ACC112 (cell line): ENCODE results near the gene TSHZ2.
"Not testable (repeated sequence)": the region's sequence is repeated elsewhere in the genome, so short reads cannot be mapped to it uniquely, and the experiment has no call there.

Experiments
- H2AFZ ChIP-seq: fragments of 200-600 bp; sonication (generic); one replicate; pipeline ENCODE4 v1.6.0; 2017; ENCODE audit warnings: antibody characterized with exemption, low read length; ENCODE audit not compliant: unreplicated experiment
- H3K27ac ChIP-seq: fragments of 200-600 bp; sonication (generic); 2 replicates; pipeline ENCODE4 v1.5.1; 2014; ENCODE audit warnings: low read depth, mild to moderate bottlenecking, antibody characterized with exemption, low read length, moderate library complexity
- H3K27me3 ChIP-seq: fragments of 200-600 bp; sonication (generic); 2 replicates; pipeline ENCODE4 v1.6.1; 2014; ENCODE audit warnings: mild to moderate bottlenecking, antibody characterized with exemption, low read length, moderate library complexity, mixed read lengths; ENCODE audit not compliant: insufficient read depth
- H3K36me3 ChIP-seq: fragments of 200-600 bp; sonication (generic); 2 replicates; pipeline ENCODE4 v1.6.1; 2016; ENCODE audit warnings: mild to moderate bottlenecking, antibody characterized with exemption, low read length, moderate library complexity, mixed read lengths; ENCODE audit not compliant: insufficient read depth
- H3K4me1 ChIP-seq: fragments of 200-600 bp; sonication (generic); one replicate; pipeline ENCODE4 v1.6.1; 2016; ENCODE audit warnings: low read length, mixed read lengths; ENCODE audit not compliant: insufficient read depth, unreplicated experiment, control insufficient read depth
- H3K4me3 ChIP-seq: fragments of 200-600 bp; sonication (generic); 2 replicates; pipeline ENCODE4 v1.5.1; 2014; ENCODE audit warnings: mild to moderate bottlenecking, low read depth, low read length
- H3K79me2 ChIP-seq: fragments of 200-600 bp; sonication (generic); one replicate; pipeline ENCODE4 v1.6.0; 2016; ENCODE audit warnings: low read length; ENCODE audit not compliant: control insufficient read depth, unreplicated experiment, insufficient read depth

Gene TSHZ2

DNA sequence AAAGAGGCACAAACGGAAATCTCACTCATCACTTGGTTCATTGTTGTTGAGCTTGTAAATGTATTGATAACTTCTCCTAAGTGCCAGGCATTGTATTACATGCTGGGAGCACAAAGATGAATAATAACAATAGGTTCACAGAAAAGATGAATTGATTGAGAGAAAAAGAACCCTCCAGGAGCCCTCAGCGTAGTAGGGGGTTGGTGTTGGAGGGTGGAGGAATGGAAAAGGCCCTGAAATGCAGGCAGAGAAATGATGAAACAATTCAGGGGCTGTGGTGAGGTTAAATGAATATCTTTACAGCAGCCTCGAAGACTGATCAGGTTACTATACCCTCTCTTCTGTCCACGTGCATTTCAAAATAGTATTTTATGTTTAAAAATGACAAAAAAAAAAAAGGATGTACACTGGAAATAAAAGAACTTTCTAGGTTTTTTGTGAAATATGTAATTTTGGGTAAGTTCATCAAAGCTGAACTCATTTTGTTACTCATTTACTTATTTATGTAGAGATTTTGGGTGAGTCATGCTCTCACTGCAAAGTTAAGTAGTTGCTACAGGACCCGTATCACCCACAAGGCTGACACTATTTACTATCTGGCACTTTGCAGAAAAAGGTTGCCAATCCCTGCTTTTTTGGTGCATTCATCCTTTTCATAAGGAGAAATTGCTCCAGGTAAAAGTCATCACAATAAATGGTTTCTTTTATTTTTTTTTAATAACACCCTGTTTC lies 344.2 kb downstream of the TSHZ2 start:
- Histone ChIP-seq H3K79me2 (no peaks in the 10 kb centered on the region), H3K27me3 (no peaks in the 10 kb centered on the region), H3K4me1 (no peaks in the 10 kb centered on the region), H3K36me3 (no peaks in the 10 kb centered on the region), H3K4me3 (no peak overlapping the region), H3K27ac (no peak overlapping the region), H2AFZ (no peak overlapping the region)

DNA sequence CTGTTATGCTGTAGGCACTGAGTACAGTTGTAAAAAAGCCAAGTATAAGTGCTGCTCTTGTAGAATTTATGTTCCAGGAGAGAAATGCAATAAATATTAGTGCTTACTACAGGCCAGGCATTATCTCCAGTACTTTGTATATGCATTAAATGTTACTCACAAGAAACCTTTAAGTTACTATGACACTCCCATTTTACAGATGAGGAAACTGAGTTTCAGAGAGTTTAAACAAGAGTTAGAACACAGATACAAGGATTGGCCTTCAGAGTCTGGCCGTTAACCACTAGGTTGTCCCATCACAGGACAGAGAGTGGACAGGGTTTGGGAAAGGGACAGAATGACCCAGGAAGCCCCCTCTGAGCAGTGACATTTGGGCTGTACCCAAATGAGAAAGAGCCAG lies 347.0 kb downstream of the TSHZ2 start:
- H3K4me3 ChIP-seq: no peak overlapping the region
- H3K4me1 ChIP-seq: no peaks in the 10 kb centered on the region
- H3K79me2 ChIP-seq: no peaks in the 10 kb centered on the region
- no peaks in the 10 kb centered on the region for H3K36me3 ChIP-seq
- no peak overlapping the region for H2AFZ ChIP-seq
- H3K27ac ChIP-seq: no peak overlapping the region
- H3K27me3 ChIP-seq: no peaks in the 10 kb centered on the region

DNA sequence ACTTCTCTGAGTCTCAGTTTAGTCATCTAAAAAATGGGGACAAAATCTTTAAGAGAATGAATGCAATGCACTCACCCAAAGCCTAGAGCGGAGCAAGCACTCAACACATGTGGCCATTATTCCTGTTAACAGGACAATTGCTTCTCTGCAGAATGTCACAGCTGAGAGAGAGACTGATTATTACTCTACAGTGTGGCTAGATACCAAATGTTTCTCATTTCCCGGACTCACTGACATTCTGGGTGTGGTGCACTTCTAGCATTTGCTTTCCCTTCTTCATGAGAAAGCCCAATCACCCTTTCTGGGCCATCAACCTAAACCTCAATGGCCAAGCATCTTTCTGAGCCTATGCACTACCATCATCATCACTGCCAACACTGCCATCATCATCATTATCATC lies 347.6 kb downstream of the TSHZ2 start:
- H3K4me1 ChIP-seq: no peaks in the 10 kb centered on the region
- H3K27me3 ChIP-seq: no peaks in the 10 kb centered on the region
- no peaks in the 10 kb centered on the region for H3K36me3 ChIP-seq
- no peaks in the 10 kb centered on the region for H3K79me2 ChIP-seq
- H3K4me3 ChIP-seq: no peak overlapping the region
- H3K27ac ChIP-seq: no peak overlapping the region
- H2AFZ ChIP-seq: no peak overlapping the region

- Histone ChIP-seq H3K36me3 (no peaks in the 10 kb centered on the region), H3K79me2 (no peaks in the 10 kb centered on the region), H3K4me1 (no peaks in the 10 kb centered on the region), H3K27ac (no peak overlapping the region), H3K27me3 (no peaks in the 10 kb centered on the region), H3K4me3 (no peak overlapping the region), H2AFZ (no peak overlapping the region)
These were observed 348.5 kb downstream of the TSHZ2 start for GRCh38 chr20:53320701-53321100.

DNA sequence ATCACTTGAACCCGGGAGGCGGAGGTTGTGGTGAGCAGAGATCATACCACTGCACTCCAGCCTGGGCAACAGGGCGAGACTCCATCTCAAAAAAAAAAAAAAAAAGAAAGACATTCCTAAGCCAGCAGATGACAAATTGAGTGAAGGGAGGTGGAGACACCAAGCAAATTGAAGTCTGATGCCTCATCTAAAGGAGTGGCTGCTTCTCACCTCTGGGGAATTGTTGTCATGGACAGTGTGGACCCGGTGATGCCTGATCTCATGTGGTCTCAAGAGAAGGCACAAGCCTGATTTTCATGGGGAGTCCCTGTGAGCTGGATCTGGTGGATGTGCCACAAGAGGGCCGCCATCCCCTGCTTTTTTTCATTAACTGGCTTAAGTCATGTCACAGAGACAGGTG lies 349.4 kb downstream of the TSHZ2 start:
- no peaks in the 10 kb centered on the region for H3K27me3 ChIP-seq
- H3K36me3 ChIP-seq: no peaks in the 10 kb centered on the region
- no peak overlapping the region for H3K4me3 ChIP-seq
- no peak overlapping the region for H3K27ac ChIP-seq
- H3K4me1 ChIP-seq: no peaks in the 10 kb centered on the region
- H2AFZ ChIP-seq: no peak overlapping the region
- no peaks in the 10 kb centered on the region for H3K79me2 ChIP-seq

- Histone ChIP-seq H3K79me2 (no peaks in the 10 kb centered on the region), H3K27ac (no peak overlapping the region), H2AFZ (no peak overlapping the region), H3K27me3 (no peaks in the 10 kb centered on the region), H3K4me3 (no peak overlapping the region), H3K36me3 (no peaks in the 10 kb centered on the region), H3K4me1 (no peaks in the 10 kb centered on the region)
These were observed 350.5 kb downstream of the TSHZ2 start for GRCh38 chr20:53322651-53323050.

- not testable (repeated sequence) for H3K4me3 ChIP-seq, H2AFZ ChIP-seq, H3K36me3 ChIP-seq, H3K79me2 ChIP-seq, H3K4me1 ChIP-seq, H3K27me3 ChIP-seq, H3K27ac ChIP-seq
These were observed 351.3 kb downstream of the TSHZ2 start for GRCh38 chr20:53323460-53323859.

DNA sequence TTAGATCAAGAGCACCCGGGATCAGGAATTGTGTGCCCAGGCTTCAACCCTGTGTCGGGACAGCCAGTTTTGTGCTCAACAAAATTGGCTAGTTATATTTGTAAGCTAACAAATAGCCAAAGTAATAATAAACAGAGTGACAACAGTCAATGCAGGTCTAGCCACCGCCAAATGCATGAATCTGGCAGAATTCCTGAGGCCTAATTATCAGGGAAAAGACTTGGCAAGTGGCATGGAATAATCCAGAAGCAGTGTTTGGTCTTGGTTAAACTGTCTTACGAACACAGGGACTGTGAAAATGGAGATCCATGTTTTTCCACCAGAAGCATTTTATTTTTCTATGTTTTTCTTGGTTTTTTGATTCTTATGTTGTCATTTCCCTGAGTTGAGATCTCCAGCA lies 352.7 kb downstream of the TSHZ2 start:
- Histone ChIP-seq H3K36me3 (no peaks in the 10 kb centered on the region), H3K27me3 (no peaks in the 10 kb centered on the region), H3K79me2 (no peaks in the 10 kb centered on the region), H3K4me1 (no peaks in the 10 kb centered on the region), H3K4me3 (no peak overlapping the region), H3K27ac (no peak overlapping the region), H2AFZ (no peak overlapping the region)

GRCh38 chr20:53328961-53329360 lies 356.8 kb downstream of the TSHZ2 start:
- Histone ChIP-seq H3K27ac (no peak overlapping the region), H3K4me1 (no peaks in the 10 kb centered on the region), H3K79me2 (no peaks in the 10 kb centered on the region), H3K4me3 (no peak overlapping the region), H3K27me3 (no peaks in the 10 kb centered on the region), H3K36me3 (no peaks in the 10 kb centered on the region), H2AFZ (no peak overlapping the region)

DNA sequence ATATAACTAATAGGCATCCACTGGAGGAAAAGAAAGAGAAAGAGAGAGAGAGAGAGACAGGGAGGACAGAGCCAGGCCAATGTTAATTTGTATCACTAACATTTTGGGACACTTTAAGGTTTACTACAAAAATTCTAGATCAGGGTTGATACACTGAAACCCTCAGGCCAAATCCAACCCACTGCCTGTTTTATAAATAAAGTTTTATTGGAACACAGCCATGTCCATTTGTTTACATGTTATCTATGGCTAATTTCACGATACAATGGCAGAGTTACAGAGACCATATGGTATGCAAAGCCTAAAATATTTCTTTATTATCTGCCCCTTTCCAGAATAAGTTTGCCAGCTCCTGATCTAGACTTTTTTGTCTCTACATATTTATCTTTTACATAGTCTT lies 357.6 kb downstream of the TSHZ2 start:
- Histone ChIP-seq H3K79me2 (no peaks in the 10 kb centered on the region), H3K4me3 (no peak overlapping the region), H3K36me3 (no peaks in the 10 kb centered on the region), H3K4me1 (no peaks in the 10 kb centered on the region), H3K27me3 (no peaks in the 10 kb centered on the region), H3K27ac (no peak overlapping the region), H2AFZ (no peak overlapping the region)

GRCh38 chr20:53330601-53331140 lies 358.5 kb downstream of the TSHZ2 start:
- H3K27me3 ChIP-seq: no peaks in the 10 kb centered on the region
- H3K36me3 ChIP-seq: no peaks in the 10 kb centered on the region
- no peak overlapping the region for H3K27ac ChIP-seq
- no peak overlapping the region for H2AFZ ChIP-seq
- H3K4me1 ChIP-seq: no peaks in the 10 kb centered on the region
- no peaks in the 10 kb centered on the region for H3K79me2 ChIP-seq
- H3K4me3 ChIP-seq: no peak overlapping the region
